Measurements from ENCODE around the gene HSD11B2. TPM values are rescaled to one million over a fixed set of nuclear protein-coding genes. Genes with fewer than 3 reads are reported as not detected.

The HSD11B2 gene
- total RNA-seq, 1 experiment from 2014 or later: 33.5 TPM

DNA sequence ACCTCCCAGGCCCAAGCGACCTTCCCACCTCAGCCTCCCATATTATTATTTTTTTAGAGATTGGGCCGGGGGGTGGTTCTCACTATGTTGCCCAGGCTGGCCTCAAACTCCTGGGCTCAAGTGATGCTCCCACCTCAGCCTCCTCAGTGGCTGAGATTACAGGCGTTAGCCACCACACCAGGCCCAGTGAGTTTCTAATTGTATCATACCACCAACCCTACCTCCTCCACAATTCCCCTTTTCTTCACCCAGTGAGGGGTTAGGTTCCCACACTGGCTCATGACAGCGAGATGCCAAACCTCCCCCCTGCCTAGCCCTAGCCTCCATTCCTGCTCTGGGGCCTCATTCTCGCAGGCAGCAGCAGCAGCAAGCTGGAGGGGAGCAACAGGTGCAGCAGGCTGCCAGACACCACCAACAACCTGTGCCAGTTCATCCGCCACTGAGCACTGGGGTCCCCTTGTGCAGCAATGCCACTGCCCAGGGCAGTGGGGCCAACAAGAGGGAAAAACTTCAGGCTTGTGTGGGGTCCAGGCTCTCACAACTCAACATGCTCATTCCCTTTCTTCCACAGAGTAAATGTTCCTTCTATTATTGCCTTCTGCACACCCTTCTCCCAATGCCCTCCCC lies 41.0 kb downstream of the HSD11B2 start:
- Histone ChIP-seq H3T11ph (ENCODE audit: low read length) (no peak overlapping the region), H3K14ac (ENCODE audit: insufficient read depth, low read length) (no peak overlapping the region), H3K56ac (ENCODE audit: insufficient read length, low read depth, low read length) (no peak overlapping the region), H2AK5ac (ENCODE audit: insufficient read length, low read length) (no peak overlapping the region), H2BK20ac (ENCODE audit: low read depth, low read length, poor library complexity, severe bottlenecking) (no peak overlapping the region), H3K4me1 (ENCODE audit: insufficient read depth, low read length) (no peaks in the 10 kb centered on the region), H4K91ac (ENCODE audit: insufficient read length, low read depth, low read length) (no peak overlapping the region), H4K5ac (ENCODE audit: insufficient read length, low read depth, low read length) (no peak overlapping the region), H3K79me2 (ENCODE audit: insufficient read depth, low read length) (0 out of 2 replicates have a peak, but pooled peaks cover 3% of the 10 kb centered on the region), H4K20me1 (ENCODE audit: control insufficient read depth, insufficient read depth, insufficient read length) (no peaks in the 10 kb centered on the region), H3K18ac (ENCODE audit: insufficient read length, low read depth, low read length) (no peak overlapping the region), H2BK120ac (ENCODE audit: low read depth, low read length, poor library complexity, severe bottlenecking) (no peak overlapping the region), H3K9ac (ENCODE audit: extremely low read depth, insufficient read length, low read length) (no peak overlapping the region), H3K4me2 (ENCODE audit: insufficient read depth, insufficient read length, low read length) (no peak overlapping the region), H2BK12ac (ENCODE audit: insufficient read length, low read depth, low read length) (no peak overlapping the region), H3K9me3 (ENCODE audit: control insufficient read depth, low read depth, low read length) (no peaks in the 10 kb centered on the region), H3K79me1 (ENCODE audit: insufficient read depth, low read depth, low read length, poor library complexity, severe bottlenecking) (peaks cover 5% of the 10 kb centered on the region), H3K27ac (ENCODE audit: insufficient read length, low read depth, low read length) (no peak overlapping the region), H4K8ac (replicated peaks; ENCODE audit: insufficient read length, low read depth, low read length) (no peak overlapping the region), H2AFZ (ENCODE audit: low read length) (no peak overlapping the region), H2BK15ac (ENCODE audit: low read depth, low read length) (no peak overlapping the region), H3K23me2 (ENCODE audit: insufficient read length, low read depth, low read length, poor library complexity, severe bottlenecking) (no peaks in the 10 kb centered on the region), H2BK5ac (ENCODE audit: insufficient read length, low read length) (no peak overlapping the region), H3K23ac (ENCODE audit: insufficient read length, low read depth, low read length) (no peak overlapping the region), H3K4ac (ENCODE audit: low read depth, low read length) (no peak overlapping the region), H3K27me3 (ENCODE audit: insufficient read depth, low read length) (no peaks in the 10 kb centered on the region)
- H3K9me3 Mint-ChIP-seq: no peaks in the 10 kb centered on the region
- no CpG with 5 or more reads among the region's 6 CpGs for WGBS (ENCODE audit: extremely low coverage, insufficient read length, low lambda C conversion rate)
- peak overlapping the region in 1 of 3 experiments; percentile 68; a peak in 2 of 7 replicates for H3K27ac Mint-ChIP-seq
- H3K36me3 Mint-ChIP-seq (ENCODE audit: insufficient read depth in 1 of 3, low read depth in 3 of 3): no peaks in the 10 kb centered on the region
- H3K27me3 Mint-ChIP-seq (ENCODE audit: low read depth): no peaks in the 10 kb centered on the region
- TF ChIP-seq, protein P1, sequence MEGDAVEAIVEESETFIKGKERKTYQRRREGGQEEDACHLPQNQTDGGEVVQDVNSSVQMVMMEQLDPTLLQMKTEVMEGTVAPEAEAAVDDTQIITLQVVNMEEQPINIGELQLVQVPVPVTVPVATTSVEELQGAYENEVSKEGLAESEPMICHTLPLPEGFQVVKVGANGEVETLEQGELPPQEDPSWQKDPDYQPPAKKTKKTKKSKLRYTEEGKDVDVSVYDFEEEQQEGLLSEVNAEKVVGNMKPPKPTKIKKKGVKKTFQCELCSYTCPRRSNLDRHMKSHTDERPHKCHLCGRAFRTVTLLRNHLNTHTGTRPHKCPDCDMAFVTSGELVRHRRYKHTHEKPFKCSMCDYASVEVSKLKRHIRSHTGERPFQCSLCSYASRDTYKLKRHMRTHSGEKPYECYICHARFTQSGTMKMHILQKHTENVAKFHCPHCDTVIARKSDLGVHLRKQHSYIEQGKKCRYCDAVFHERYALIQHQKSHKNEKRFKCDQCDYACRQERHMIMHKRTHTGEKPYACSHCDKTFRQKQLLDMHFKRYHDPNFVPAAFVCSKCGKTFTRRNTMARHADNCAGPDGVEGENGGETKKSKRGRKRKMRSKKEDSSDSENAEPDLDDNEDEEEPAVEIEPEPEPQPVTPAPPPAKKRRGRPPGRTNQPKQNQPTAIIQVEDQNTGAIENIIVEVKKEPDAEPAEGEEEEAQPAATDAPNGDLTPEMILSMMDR (conservative IDR thresholded peaks at IDR 0.05): no peak
- H3K4me1 Mint-ChIP-seq: no peaks in the 10 kb centered on the region
- no peak for DNase-seq
- no peak overlapping the region; a peak in 1 of 5 replicates for H3K4me3 Mint-ChIP-seq

Data from H9 (cell line).